K562 (cell line): Measurements from ENCODE around the gene CCPG1. TPM values are rescaled to one million over a fixed set of nuclear protein-coding genes. Genes with fewer than 3 reads are reported as not detected.

Experiments used
- ATAC-seq: fragments of 200-7000 bp; cut with Tn5 transposase; 3 replicates; pipeline ENCODE4 v1.9.1; 2020; ENCODE audit warnings: moderate library complexity
- BruUV-seq: library from RNA; stranded (reverse); fragments of 400-500 nt; replicated peaks from 2 replicates; lab custom pipeline; 2021; lab: Mats Ljungman, UMichigan
- CTCF ChIA-PET: fragments of 300-600 bp; formaldehyde crosslinking; extraction: SDS; loops from one replicate; lab custom pipeline; 2021; ENCODE audit warnings: low intra/inter-chr PET ratio; lab: Yijun Ruan, JAX
- POLR2A ChIA-PET: fragments of 300-600, 350-650 bp; sonication (Branson Sonifier 250); formaldehyde crosslinking; extraction: SDS; loops from one replicate; lab custom pipeline; 2021; ENCODE audit warnings: antibody characterized with exemption, inconsistent platforms; lab: Yijun Ruan, JAX
- DNase-seq, 4 experiments: peaks; one replicate each; pipeline versions ENCODE4 v3.0.0 to v3.0.0-alpha.2; 2011 to 2018; ENCODE audit warnings: low spot score in 3 of 4, mixed read lengths in 3 of 4; ENCODE audit errors: extremely low read depth in 1 of 4
- FAIRE-seq: peaks from 2 replicates; lab custom pipeline; 2011; peaks lifted over from hg19 to GRCh38; lab: Jason Lieb, UNC
- H2AFZ ChIP-seq: 2 replicates; pipeline ENCODE4 v1.6.0; 2011; ENCODE audit warnings: low read depth, low read length, control low read depth, inconsistent platforms
- H3K27ac ChIP-seq: fragments of 200-600 bp; 3 replicates; pipeline ENCODE4 v1.8.0; 2011; ENCODE audit warnings: low read depth, mild to moderate bottlenecking, control low read depth, inconsistent platforms, low read length, moderate library complexity, mixed read lengths; ENCODE audit errors: extremely low read depth
- H3K27me3 ChIP-seq, 2 experiments: fragments of 300-600 bp in 1 of 2; 2 replicates in 1 of 2; 3 replicates in 1 of 2; pipeline versions ENCODE4 v1.6.0 to v1.8.0; 2011; ENCODE audit warnings: inconsistent platforms in 2 of 2, low read length in 2 of 2, mild to moderate bottlenecking in 1 of 2, mixed read lengths in 1 of 2, moderate library complexity in 1 of 2; ENCODE audit not compliant: control insufficient read depth in 2 of 2, insufficient read depth in 2 of 2
- H3K36me3 ChIP-seq: fragments of 300-600 bp; 3 replicates; pipeline ENCODE4 v1.8.0; 2011; ENCODE audit warnings: mild to moderate bottlenecking, low read length, inconsistent platforms; ENCODE audit not compliant: control insufficient read depth, insufficient read depth
- H3K4me1 ChIP-seq, 2 experiments: fragments of 200-600 bp in 1 of 2; replicated peaks in 1 of 2; 2 replicates in 1 of 2; 3 replicates in 1 of 2; pipeline versions ENCODE4 v1.5.1 to v1.8.0; 2011; ENCODE audit warnings: inconsistent platforms in 2 of 2, low read length in 2 of 2, mild to moderate bottlenecking in 1 of 2, mixed read lengths in 1 of 2, moderate library complexity in 1 of 2; ENCODE audit not compliant: control insufficient read depth in 2 of 2, insufficient read depth in 2 of 2
- H3K4me2 ChIP-seq: 2 replicates; pipeline ENCODE4 v1.6.1; 2011; ENCODE audit warnings: low read length, control low read depth, inconsistent platforms, mixed read lengths; ENCODE audit not compliant: insufficient read depth
- H3K4me3 ChIP-seq: fragments of 200-600 bp; sonication (generic), shearing (Covaris generic); 2 replicates; pipeline ENCODE4 v1.5.1; 2016; ENCODE audit warnings: control low read depth, inconsistent platforms
- H3K79me2 ChIP-seq: fragments of 200-600 bp; 3 replicates; pipeline ENCODE4 v1.8.0; 2011; ENCODE audit warnings: low read length, inconsistent platforms; ENCODE audit not compliant: control insufficient read depth, insufficient read depth
- H3K9ac ChIP-seq, 2 experiments: 2 replicates each; pipeline versions ENCODE4 v1.6.0 to v1.6.1; 2011; ENCODE audit warnings: low read depth in 2 of 2, low read length in 2 of 2, control low read depth in 1 of 2, inconsistent platforms in 1 of 2, mild to moderate bottlenecking in 1 of 2, mixed read lengths in 1 of 2; ENCODE audit not compliant: insufficient read depth in 1 of 2
- H3K9me1 ChIP-seq: one replicate; pipeline ENCODE4 v1.6.0; 2011; ENCODE audit warnings: inconsistent platforms, mild to moderate bottlenecking, low read length, moderate library complexity; ENCODE audit not compliant: control insufficient read depth, insufficient read depth
- H3K9me3 ChIP-seq: replicated peaks from 2 replicates; pipeline ENCODE4 v1.5.1; 2011; ENCODE audit warnings: low read depth, low read length, inconsistent platforms; ENCODE audit not compliant: control insufficient read depth, insufficient read depth
- H4K20me1 ChIP-seq: replicated peaks from 2 replicates; pipeline ENCODE4 v1.6.1; 2011; ENCODE audit warnings: low read length, inconsistent platforms, mixed read lengths; ENCODE audit not compliant: control insufficient read depth, insufficient read depth
- CBFB ChIP-seq: sonication (generic); formaldehyde crosslinking; IDR thresholded peaks from 2 replicates; pipeline ENCODE4 v1.4.0; 2020; ENCODE audit warnings: mild to moderate bottlenecking, missing genetic modification reagents
- CBX1 ChIP-seq: sonication (generic); IDR thresholded peaks from 2 replicates; pipeline ENCODE4 v1.6.1; 2016; ENCODE audit warnings: antibody characterized with exemption, low read depth, mild to moderate bottlenecking
- JUN ChIP-seq, 2 experiments: sonication (generic) in 1 of 2; formaldehyde crosslinking in 1 of 2; IDR thresholded peaks; 2 replicates each; pipeline versions ENCODE4 v1.6.1 to v1.8.0; 2012 to 2022; ENCODE audit warnings: borderline replicate concordance in 2 of 2, mild to moderate bottlenecking in 2 of 2, improper control_type of control experiment in 1 of 2, low read depth in 1 of 2, low read length in 1 of 2, missing genetic modification reagents in 1 of 2
- NRF1 ChIP-seq, 2 experiments: fragments of 450-650 bp; IDR thresholded peaks in 1 of 2; conservative IDR thresholded peaks in 1 of 2; 2 replicates each; pipeline ENCODE4 v1.6.1; 2014; ENCODE audit warnings: mild to moderate bottlenecking in 2 of 2
- RBM25 ChIP-seq: fragments of 200-400 bp; formaldehyde crosslinking; IDR thresholded peaks from 2 replicates; pipeline ENCODE4 v1.6.1; 2018; ENCODE audit warnings: low read length, low read depth, moderate library complexity; ENCODE audit not compliant: severe bottlenecking
- ZNF282 ChIP-seq: sonication (generic); formaldehyde crosslinking; IDR thresholded peaks from 2 replicates; pipeline ENCODE4 v1.8.1; 2023; ENCODE audit warnings: missing genetic modification reagents
- ZSCAN32 ChIP-seq: fragments of 450-650 bp; formaldehyde crosslinking; IDR thresholded peaks from 2 replicates; pipeline ENCODE4 v1.4.0; 2020; ENCODE audit warnings: mild to moderate bottlenecking, moderate library complexity
- WGBS: fragments of 100-300 bp; shearing (Covaris generic); methylation state at CpG from one replicate; pipeline ENCODE4 v1.1.6; 2016; ENCODE audit warnings: low coverage, mixed read lengths; ENCODE audit not compliant: insufficient coverage; ENCODE audit errors: missing lambda C conversion rate; 5-methylcytosine and 5-hydroxymethylcytosine counted together
- in situ Hi-C: fragments of 300-500 bp; cut with MboI; formaldehyde crosslinking; loops from 4 replicates; pipeline ENCODE4 v1.15.0; 2018; ENCODE audit warnings: inconsistent platforms, mixed read lengths
- intact Hi-C: fragments of 100-400 bp; cut with micrococcal nuclease; formaldehyde crosslinking; loops from 2 replicates; pipeline ENCODE4 v1.14.2; 2022
- polyA plus RNA-seq, 8 experiments: library from polyadenylated mRNA; depleted of rRNA in 4 of 8; stranded (reverse) in 5 of 8; unstranded in 3 of 8; fragments of >200 nt; fragmentation: Nextera tagmentation in 2 of 8; fragmentation: Illumina TruSeq in 1 of 8; extraction: Ambion mirVana in 2 of 8; extraction: Trizol in 1 of 8; gene quantifications; 2 replicates each; pipeline versions ENCODE4 v1.2.1 to v1.2.3, GENCODE V29; 2011 to 2014; ENCODE audit warnings: inconsistent platforms in 1 of 8, missing spikeins in 1 of 8
- total RNA-seq, 7 experiments: library from RNA; depleted of rRNA in 6 of 7; stranded (reverse); fragments of >200 nt in 6 of 7; fragmentation: Illumina TruSeq in 2 of 7; extraction: Trizol in 2 of 7; gene quantifications; 2 replicates each; pipeline versions ENCODE4 v1.2.1 to v1.2.3, GENCODE V29; 2011 to 2021; ENCODE audit warnings: low replicate concordance in 1 of 7
- TF ChIP-seq, protein P1 (sequence below): fragments of 250-450 bp; sonication (Bioruptor Pico); IDR thresholded peaks from 2 replicates; pipeline ENCODE4 v1.5.0; 2022; ENCODE audit warnings: mild to moderate bottlenecking
- TF ChIP-seq, protein P2 (sequence below): fragments of 250-450 bp; sonication (Bioruptor Pico); IDR thresholded peaks from 2 replicates; pipeline ENCODE4 v1.4.0; 2020

Gene CCPG1
- total and polyA plus RNA-seq, 9 of the 15 experiments (the other 6 are each of a cell fraction or from before 2014, with no cell fraction given), result 33.0 to 54.9 (median 41.1) TPM

DNA sequence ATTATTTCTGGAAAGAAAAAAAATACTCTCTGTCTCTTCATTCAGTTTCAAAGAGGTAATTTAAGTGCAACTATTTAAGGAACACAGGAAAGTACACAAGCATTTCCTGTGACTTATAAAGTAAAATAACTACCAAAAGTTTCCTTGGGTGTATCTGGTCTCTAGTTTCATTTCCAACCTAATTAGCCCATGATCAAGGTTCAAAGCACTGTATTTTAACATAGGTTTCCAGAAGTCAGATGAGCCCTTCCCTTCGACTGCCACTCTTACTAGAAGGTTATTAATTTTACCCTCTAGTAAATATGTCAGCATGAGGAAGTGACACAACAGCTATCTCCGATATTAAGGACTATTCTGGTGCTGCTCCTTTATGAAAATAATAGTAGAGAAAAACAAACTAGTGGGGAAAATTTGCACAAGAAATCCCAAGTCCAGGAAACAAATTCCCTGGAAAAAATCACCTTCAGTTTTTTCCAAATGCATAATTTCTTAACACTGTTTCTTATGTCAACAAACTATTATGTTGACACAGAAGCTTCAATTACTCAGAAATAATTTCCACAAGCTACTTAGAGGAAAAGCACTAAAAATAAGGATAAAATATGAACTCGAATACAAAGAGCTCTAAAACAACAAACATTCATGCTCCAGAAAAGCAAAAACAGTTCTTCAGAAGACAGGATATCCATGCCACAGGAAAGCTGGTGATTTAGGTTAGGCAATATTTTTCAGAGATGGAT is 35.3 kb downstream of the CCPG1 start:
- Histone ChIP-seq H3K27me3 (no peaks in the 10 kb centered on the region), H3K9me1 (no peaks in the 10 kb centered on the region), H3K79me2 (no peaks in the 10 kb centered on the region), H3K9me3 (no peaks in the 10 kb centered on the region), H3K36me3 (peaks cover 67% of the 10 kb centered on the region), H3K4me1 (no peaks in the 10 kb centered on the region), H3K4me3 (no peak overlapping the region), H3K9ac (no peak overlapping the region), H4K20me1 (no peaks in the 10 kb centered on the region), H3K4me2 (no peak overlapping the region), H3K27ac (no peak overlapping the region), H2AFZ (no peak overlapping the region)
- FAIRE-seq, result no peak
- CTCF ChIA-PET, result no interaction called here
- no peak for DNase-seq
- intact Hi-C loops, result no loop called here
- BruUV-seq, result no TSS peak
- TF ChIP-seq CBFB (CRISPR knock-in tag), result no peak
- TF ChIP-seq NRF1 (conservative IDR thresholded peaks at IDR 0.05 in 1 of 2, IDR thresholded peaks at IDR 0.05 in 1 of 2), result no peak
- no peak for TF ChIP-seq ZNF282 (CRISPR knock-in tag)
- TF ChIP-seq, protein P1, sequence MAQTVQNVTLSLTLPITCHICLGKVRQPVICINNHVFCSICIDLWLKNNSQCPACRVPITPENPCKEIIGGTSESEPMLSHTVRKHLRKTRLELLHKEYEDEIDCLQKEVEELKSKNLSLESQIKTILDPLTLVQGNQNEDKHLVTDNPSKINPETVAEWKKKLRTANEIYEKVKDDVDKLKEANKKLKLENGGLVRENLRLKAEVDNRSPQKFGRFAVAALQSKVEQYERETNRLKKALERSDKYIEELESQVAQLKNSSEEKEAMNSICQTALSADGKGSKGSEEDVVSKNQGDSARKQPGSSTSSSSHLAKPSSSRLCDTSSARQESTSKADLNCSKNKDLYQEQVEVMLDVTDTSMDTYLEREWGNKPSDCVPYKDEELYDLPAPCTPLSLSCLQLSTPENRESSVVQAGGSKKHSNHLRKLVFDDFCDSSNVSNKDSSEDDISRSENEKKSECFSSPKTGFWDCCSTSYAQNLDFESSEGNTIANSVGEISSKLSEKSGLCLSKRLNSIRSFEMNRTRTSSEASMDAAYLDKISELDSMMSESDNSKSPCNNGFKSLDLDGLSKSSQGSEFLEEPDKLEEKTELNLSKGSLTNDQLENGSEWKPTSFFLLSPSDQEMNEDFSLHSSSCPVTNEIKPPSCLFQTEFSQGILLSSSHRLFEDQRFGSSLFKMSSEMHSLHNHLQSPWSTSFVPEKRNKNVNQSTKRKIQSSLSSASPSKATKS, result no peak
- no peak for TF ChIP-seq RBM25
- TF ChIP-seq, protein P2, sequence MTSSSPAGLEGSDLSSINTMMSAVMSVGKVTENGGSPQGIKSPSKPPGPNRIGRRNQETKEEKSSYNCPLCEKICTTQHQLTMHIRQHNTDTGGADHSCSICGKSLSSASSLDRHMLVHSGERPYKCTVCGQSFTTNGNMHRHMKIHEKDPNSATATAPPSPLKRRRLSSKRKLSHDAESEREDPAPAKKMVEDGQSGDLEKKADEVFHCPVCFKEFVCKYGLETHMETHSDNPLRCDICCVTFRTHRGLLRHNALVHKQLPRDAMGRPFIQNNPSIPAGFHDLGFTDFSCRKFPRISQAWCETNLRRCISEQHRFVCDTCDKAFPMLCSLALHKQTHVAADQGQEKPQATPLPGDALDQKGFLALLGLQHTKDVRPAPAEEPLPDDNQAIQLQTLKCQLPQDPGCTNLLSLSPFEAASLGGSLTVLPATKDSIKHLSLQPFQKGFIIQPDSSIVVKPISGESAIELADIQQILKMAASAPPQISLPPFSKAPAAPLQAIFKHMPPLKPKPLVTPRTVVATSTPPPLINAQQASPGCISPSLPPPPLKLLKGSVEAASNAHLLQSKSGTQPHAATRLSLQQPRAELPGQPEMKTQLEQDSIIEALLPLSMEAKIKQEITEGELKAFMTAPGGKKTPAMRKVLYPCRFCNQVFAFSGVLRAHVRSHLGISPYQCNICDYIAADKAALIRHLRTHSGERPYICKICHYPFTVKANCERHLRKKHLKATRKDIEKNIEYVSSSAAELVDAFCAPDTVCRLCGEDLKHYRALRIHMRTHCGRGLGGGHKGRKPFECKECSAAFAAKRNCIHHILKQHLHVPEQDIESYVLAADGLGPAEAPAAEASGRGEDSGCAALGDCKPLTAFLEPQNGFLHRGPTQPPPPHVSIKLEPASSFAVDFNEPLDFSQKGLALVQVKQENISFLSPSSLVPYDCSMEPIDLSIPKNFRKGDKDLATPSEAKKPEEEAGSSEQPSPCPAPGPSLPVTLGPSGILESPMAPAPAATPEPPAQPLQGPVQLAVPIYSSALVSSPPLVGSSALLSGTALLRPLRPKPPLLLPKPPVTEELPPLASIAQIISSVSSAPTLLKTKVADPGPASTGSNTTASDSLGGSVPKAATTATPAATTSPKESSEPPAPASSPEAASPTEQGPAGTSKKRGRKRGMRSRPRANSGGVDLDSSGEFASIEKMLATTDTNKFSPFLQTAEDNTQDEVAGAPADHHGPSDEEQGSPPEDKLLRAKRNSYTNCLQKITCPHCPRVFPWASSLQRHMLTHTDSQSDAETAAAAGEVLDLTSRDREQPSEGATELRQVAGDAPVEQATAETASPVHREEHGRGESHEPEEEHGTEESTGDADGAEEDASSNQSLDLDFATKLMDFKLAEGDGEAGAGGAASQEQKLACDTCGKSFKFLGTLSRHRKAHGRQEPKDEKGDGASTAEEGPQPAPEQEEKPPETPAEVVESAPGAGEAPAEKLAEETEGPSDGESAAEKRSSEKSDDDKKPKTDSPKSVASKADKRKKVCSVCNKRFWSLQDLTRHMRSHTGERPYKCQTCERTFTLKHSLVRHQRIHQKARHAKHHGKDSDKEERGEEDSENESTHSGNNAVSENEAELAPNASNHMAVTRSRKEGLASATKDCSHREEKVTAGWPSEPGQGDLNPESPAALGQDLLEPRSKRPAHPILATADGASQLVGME (CRISPR knock-in tag), result no peak
- TF ChIP-seq CBX1, result no peak
- no peak for TF ChIP-seq ZSCAN32 (CRISPR knock-in tag)
- no peak for TF ChIP-seq JUN (IDR thresholded peaks at IDR 0.05; ENCODE audit: borderline replicate concordance, low read depth, low read length)
- no peak for TF ChIP-seq JUN (CRISPR knock-in tag; IDR thresholded peaks at IDR 0.05; ENCODE audit: borderline replicate concordance)
- in situ Hi-C loops, result no loop called here
- POLR2A ChIA-PET, result interaction anchor here (2.1 to 2.3 kb wide), 2 partner anchors 8 to 29 kb away, joined by 6 to 9 read pairs; no protein-coding TSS in a partner anchor
- 57% methylated on average over 3 of the region's 3 CpGs for WGBS
- no peak for ATAC-seq
